ENCODE data around the gene PCDHGA6. TPM values are rescaled to one million over a fixed set of nuclear protein-coding genes. Genes with fewer than 3 reads are reported as not detected.
"Not testable (repeated sequence)": the region's sequence is repeated elsewhere in the genome, so short reads cannot be mapped to it uniquely, and the experiment has no call there.

Gene PCDHGA6
- total RNA-seq, 1 donor from 2014 or later, result 0.60 TPM

DNA sequence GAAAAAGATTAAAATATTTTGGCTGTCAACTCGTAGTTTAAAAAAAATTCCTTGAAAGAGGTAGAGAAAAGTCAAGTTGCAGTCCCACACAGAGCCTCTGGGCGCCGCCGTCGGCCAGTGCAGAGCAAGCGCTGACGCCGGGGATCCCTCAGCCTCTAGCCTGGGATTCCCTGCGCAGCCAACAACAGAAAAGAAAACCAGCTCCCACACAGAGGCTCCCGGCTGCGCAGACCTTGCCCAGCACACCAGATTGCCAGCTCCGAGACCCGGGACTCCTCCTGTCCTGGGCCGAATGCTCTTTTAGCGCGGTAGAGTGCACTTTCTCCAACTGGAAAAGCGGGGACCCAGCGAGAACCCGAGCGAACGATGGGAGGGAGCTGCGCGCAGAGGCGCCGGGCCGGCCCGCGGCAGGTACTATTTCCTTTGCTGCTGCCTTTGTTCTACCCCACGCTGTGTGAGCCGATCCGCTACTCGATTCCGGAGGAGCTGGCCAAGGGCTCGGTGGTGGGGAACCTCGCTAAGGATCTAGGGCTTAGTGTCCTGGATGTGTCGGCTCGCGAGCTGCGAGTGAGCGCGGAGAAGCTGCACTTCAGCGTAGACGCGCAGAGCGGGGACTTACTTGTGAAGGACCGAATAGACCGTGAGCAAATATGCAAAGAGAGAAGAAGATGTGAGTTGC is 43.9 kb downstream of the PCDHGA6 start, which contains the start of gene PCDHGB7:
Gene PCDHGB7, plus strand, starts transcription at position 184 of the 679 bp plus-strand sequence. Its CDS starts 183 bp downstream, at position 367.
- Mint-ChIP-seq H3K36me3 (ENCODE audit: insufficient read depth) (peaks cover 72% of the 10 kb centered on the region), H3K27ac (peak within 1 kb of the TSS; percentile 91), H3K9me3 (ENCODE audit: low read depth) (peaks cover 51% of the 10 kb centered on the region), H3K4me3 (ENCODE audit: low read depth) (peak within 1 kb of the TSS; percentile 62)
- not testable (repeated sequence) for DNase-seq (ENCODE audit: low spot score, unreplicated experiment); H3K4me1 Mint-ChIP-seq (ENCODE audit: low read depth); H3K27me3 Mint-ChIP-seq
- TF ChIP-seq, protein P1, sequence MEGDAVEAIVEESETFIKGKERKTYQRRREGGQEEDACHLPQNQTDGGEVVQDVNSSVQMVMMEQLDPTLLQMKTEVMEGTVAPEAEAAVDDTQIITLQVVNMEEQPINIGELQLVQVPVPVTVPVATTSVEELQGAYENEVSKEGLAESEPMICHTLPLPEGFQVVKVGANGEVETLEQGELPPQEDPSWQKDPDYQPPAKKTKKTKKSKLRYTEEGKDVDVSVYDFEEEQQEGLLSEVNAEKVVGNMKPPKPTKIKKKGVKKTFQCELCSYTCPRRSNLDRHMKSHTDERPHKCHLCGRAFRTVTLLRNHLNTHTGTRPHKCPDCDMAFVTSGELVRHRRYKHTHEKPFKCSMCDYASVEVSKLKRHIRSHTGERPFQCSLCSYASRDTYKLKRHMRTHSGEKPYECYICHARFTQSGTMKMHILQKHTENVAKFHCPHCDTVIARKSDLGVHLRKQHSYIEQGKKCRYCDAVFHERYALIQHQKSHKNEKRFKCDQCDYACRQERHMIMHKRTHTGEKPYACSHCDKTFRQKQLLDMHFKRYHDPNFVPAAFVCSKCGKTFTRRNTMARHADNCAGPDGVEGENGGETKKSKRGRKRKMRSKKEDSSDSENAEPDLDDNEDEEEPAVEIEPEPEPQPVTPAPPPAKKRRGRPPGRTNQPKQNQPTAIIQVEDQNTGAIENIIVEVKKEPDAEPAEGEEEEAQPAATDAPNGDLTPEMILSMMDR (IDR thresholded peaks at IDR 0.05; ENCODE audit: unreplicated experiment), result peak; percentile 25

DNA sequence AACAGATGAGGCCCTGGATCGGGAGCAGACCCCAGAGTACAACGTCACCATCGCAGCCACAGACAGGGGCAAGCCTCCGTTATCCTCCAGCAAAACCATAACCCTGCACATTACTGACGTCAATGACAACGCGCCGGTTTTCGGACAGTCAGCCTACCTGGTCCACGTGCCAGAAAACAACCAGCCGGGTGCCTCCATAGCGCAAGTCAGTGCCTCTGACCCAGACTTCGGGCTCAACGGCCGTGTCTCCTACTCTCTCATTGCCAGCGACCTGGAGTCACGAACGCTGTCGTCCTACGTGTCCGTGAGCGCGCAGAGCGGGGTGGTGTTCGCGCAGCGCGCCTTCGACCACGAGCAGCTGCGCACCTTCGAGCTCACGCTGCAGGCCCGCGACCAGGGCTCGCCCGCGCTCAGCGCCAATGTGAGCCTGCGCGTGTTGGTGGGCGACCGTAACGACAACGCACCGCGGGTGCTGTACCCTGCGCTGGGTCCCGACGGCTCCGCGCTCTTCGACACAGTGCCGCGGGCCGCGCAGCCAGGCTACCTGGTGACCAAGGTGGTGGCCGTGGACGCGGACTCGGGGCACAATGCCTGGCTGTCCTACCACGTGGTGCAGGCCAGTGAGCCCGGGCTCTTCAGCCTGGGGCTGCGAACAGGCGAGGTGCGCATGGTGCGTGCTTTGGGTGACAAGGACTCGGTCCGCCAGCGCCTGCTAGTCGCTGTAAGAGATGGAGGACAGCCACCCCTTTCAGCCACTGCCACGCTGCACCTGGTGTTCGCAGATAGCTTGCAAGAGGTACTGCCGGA is 45.6 kb downstream of the PCDHGA6 start:
- peaks cover 67% of the 10 kb centered on the region for H3K36me3 Mint-ChIP-seq (ENCODE audit: insufficient read depth)
- TF ChIP-seq, protein P1 (IDR thresholded peaks at IDR 0.05; ENCODE audit: unreplicated experiment), result no peak
- no peak for DNase-seq (ENCODE audit: low spot score, unreplicated experiment)
- H3K9me3 Mint-ChIP-seq (ENCODE audit: low read depth), result peaks cover 52% of the 10 kb centered on the region
- H3K4me3 Mint-ChIP-seq (ENCODE audit: low read depth), result no peak overlapping the region
- H3K4me1 Mint-ChIP-seq (ENCODE audit: low read depth), result no peaks in the 10 kb centered on the region
- H3K27ac Mint-ChIP-seq, result peak overlapping the region; percentile 91
- H3K27me3 Mint-ChIP-seq, result no peaks in the 10 kb centered on the region

DNA sequence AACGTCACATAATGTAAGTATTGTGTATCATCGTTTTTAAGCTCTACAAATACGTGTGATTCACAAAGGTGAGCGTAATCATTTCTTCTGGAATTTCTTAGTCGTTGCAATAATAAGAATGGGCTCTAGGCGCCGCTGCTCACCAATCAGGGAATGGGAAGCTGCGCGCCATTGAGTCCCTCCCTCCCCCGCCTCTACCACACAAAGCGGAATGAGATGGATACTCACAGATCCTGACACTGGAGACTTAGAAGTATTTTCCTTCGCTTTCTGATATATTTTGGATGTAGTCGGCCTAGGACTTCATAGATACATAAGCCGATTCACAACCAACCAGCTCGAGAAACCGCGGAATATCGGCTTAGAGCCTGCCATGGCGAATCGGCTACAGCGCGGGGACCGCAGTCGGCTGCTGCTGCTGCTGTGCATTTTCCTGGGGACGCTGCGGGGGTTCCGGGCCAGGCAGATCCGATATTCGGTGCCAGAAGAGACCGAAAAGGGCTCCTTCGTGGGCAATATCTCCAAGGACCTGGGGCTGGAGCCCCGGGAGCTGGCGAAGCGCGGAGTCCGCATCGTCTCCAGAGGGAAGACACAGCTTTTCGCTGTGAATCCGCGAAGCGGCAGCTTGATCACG is 47.3 kb downstream of the PCDHGA6 start, which contains the start of gene PCDHGA11:
Gene PCDHGA11, plus strand, starts transcription at position 197 of the 634 bp plus-strand sequence. Its CDS starts 177 bp downstream, at position 374.
- peaks cover 68% of the 10 kb centered on the region for H3K36me3 Mint-ChIP-seq (ENCODE audit: insufficient read depth)
- H3K27ac Mint-ChIP-seq, result peak within 1 kb of the TSS; percentile 93
- no peak for DNase-seq (ENCODE audit: low spot score, unreplicated experiment)
- H3K4me1 Mint-ChIP-seq (ENCODE audit: low read depth), result no peaks in the 10 kb centered on the region
- H3K4me3 Mint-ChIP-seq (ENCODE audit: low read depth), result peak within 1 kb of the TSS; percentile 41
- no peaks in the 10 kb centered on the region for H3K27me3 Mint-ChIP-seq
- H3K9me3 Mint-ChIP-seq (ENCODE audit: low read depth), result peaks cover 53% of the 10 kb centered on the region
- TF ChIP-seq, protein P1 (IDR thresholded peaks at IDR 0.05; ENCODE audit: unreplicated experiment), result no peak

DNA sequence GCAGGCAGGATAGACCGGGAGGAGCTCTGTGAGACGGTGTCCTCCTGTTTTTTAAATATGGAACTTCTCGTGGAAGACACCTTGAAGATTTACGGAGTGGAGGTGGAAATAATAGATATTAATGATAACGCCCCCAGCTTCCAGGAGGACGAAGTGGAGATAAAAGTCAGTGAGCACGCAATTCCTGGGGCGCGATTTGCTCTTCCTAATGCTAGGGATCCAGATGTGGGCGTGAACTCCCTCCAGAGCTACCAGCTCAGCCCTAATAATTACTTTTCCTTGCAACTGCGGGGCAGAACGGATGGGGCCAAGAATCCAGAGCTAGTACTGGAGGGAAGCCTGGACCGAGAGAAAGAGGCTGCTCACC is 47.8 kb downstream of the PCDHGA6 start:
- no peaks in the 10 kb centered on the region for H3K27me3 Mint-ChIP-seq
- H3K4me3 Mint-ChIP-seq (ENCODE audit: low read depth), result no peak overlapping the region
- H3K36me3 Mint-ChIP-seq (ENCODE audit: insufficient read depth), result peaks cover 68% of the 10 kb centered on the region
- DNase-seq (ENCODE audit: low spot score, unreplicated experiment), result no peak
- H3K4me1 Mint-ChIP-seq (ENCODE audit: low read depth), result no peaks in the 10 kb centered on the region
- TF ChIP-seq, protein P1 (IDR thresholded peaks at IDR 0.05; ENCODE audit: unreplicated experiment), result no peak
- H3K27ac Mint-ChIP-seq, result peak overlapping the region; percentile 52
- peaks cover 53% of the 10 kb centered on the region for H3K9me3 Mint-ChIP-seq (ENCODE audit: low read depth)

DNA sequence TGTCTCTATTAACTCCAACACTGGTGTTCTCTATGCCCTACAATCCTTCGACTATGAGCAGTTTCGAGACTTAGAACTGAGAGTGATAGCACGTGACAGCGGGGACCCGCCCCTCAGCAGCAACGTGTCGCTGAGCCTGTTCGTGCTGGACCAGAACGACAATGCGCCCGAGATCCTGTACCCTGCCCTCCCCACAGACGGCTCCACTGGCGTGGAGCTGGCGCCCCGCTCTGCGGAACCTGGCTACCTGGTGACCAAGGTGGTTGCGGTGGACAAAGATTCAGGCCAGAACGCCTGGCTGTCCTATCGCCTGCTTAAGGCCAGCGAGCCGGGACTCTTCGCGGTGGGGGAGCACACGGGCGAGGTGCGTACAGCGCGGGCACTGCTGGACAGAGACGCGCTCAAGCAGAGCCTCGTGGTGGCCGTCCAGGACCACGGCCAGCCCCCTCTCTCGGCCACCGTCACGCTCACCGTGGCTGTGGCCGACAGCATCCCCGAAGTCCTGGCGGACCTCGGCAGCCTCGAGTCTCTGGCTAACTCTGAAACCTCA is 49.1 kb downstream of the PCDHGA6 start:
- Mint-ChIP-seq H3K36me3 (ENCODE audit: insufficient read depth) (peaks cover 71% of the 10 kb centered on the region), H3K27me3 (no peaks in the 10 kb centered on the region), H3K4me3 (ENCODE audit: low read depth) (no peak overlapping the region)

More for the DNA sequence above, 49.1 kb downstream of the PCDHGA6 start:
- TF ChIP-seq, protein P1 (IDR thresholded peaks at IDR 0.05; ENCODE audit: unreplicated experiment), result no peak
- Mint-ChIP-seq H3K9me3 (ENCODE audit: low read depth) (peaks cover 59% of the 10 kb centered on the region), H3K27ac (no peak overlapping the region), H3K4me1 (ENCODE audit: low read depth) (no peaks in the 10 kb centered on the region)
- no peak for DNase-seq (ENCODE audit: low spot score, unreplicated experiment)

Measured in progenitor cell of endocrine pancreas (in vitro differentiated cells).